Measurements from ENCODE around the gene FGD3. TPM values are rescaled to one million over a fixed set of nuclear protein-coding genes. Genes with fewer than 3 reads are reported as not detected.

Gene FGD3
- total and polyA plus RNA-seq, 10 donors: 30.7 to 99.1 (median 68.7) TPM

GRCh38 chr9:93008457-93008856, 61.1 kb downstream of the FGD3 start:
- Histone ChIP-seq H3K36me3 (peaks cover 0 to 100% (median 82%) of the 10 kb centered on the region in 6 donors), H3K27ac (no peak overlapping the region), H3K4me1 (peaks cover 0 to 29% (median 12%) of the 10 kb centered on the region in 6 donors), H3K27me3 (replicated peaks in 1 of 7) (no peaks in the 10 kb centered on the region), H3K9me3 (no peaks in the 10 kb centered on the region), H3K4me3 (no peak overlapping the region)
- no peak for TF ChIP-seq POLR2AphosphoS5 (IDR thresholded peaks at IDR 0.05)
- no peak for TF ChIP-seq CTCF (IDR thresholded peaks at IDR 0.05 in 8 of 11, conservative IDR thresholded peaks at IDR 0.05 in 3 of 11)
- no peak for TF ChIP-seq POLR2A (IDR thresholded peaks at IDR 0.05)
- DNase-seq: no peak
- 89 to 95% (median 93%) methylated on average over 8 of the region's 8 CpGs for WGBS, 5 donors
- intact Hi-C loops (cut with DNase I; ENCODE audit: low total_unique reads): loop anchor here (10.0 kb wide), 2 partner anchors 46 to 86 kb away; partner anchors contain the start of genes CARD19 and SUSD3

GRCh38 chr9:93009337-93010015, 62.2 kb downstream of the FGD3 start:
- TF ChIP-seq CTCF (IDR thresholded peaks at IDR 0.05 in 8 of 11, conservative IDR thresholded peaks at IDR 0.05 in 3 of 11): no peak
- TF ChIP-seq POLR2AphosphoS5 (IDR thresholded peaks at IDR 0.05): peak in 1 of 3 donors; percentile 56
- TF ChIP-seq POLR2A (IDR thresholded peaks at IDR 0.05): no peak
- Histone ChIP-seq H3K27me3 (replicated peaks in 1 of 7) (no peaks in the 10 kb centered on the region), H3K4me1 (peaks cover 0 to 18% (median 3%) of the 10 kb centered on the region in 6 donors), H3K27ac (no peak overlapping the region), H3K4me3 (no peak overlapping the region), H3K36me3 (peaks cover 0 to 100% (median 83%) of the 10 kb centered on the region in 6 donors), H3K9me3 (no peaks in the 10 kb centered on the region)
- 92 to 94% (median 93%) methylated on average over 18 to 21 of the region's 21 CpGs for WGBS, 5 donors
- DNase-seq: no peak
- intact Hi-C loops (cut with DNase I; ENCODE audit: low total_unique reads): loop anchor here (10.0 kb wide), 2 partner anchors 45 to 85 kb away; partner anchors contain the start of genes CARD19 and SUSD3

- Histone ChIP-seq H3K27me3 (replicated peaks in 1 of 7) (no peaks in the 10 kb centered on the region), H3K36me3 (peaks cover 0 to 100% (median 82%) of the 10 kb centered on the region in 6 donors), H3K4me1 (peaks cover 0 to 14% (median 0%) of the 10 kb centered on the region in 6 donors), H3K9me3 (no peaks in the 10 kb centered on the region), H3K4me3 (no peak overlapping the region), H3K27ac (no peak overlapping the region)
- DNase-seq: no peak
- TF ChIP-seq POLR2AphosphoS5 (IDR thresholded peaks at IDR 0.05) (peak in 1 of 3 donors; percentile 23), CTCF (IDR thresholded peaks at IDR 0.05 in 8 of 11, conservative IDR thresholded peaks at IDR 0.05 in 3 of 11) (no peak)
- intact Hi-C loops (cut with DNase I; ENCODE audit: low total_unique reads): no loop called here
- 69 to 81% (median 80%) methylated on average over 9 to 13 of the region's 13 CpGs for WGBS, 5 donors
Observed at GRCh38 chr9:93010056-93010455, 62.7 kb downstream of the FGD3 start.

GRCh38 chr9:93010704-93011103, 63.4 kb downstream of the FGD3 start:
- Histone ChIP-seq H3K4me1 (peaks cover 0 to 14% (median 0%) of the 10 kb centered on the region in 6 donors), H3K36me3 (peaks cover 0 to 100% (median 81%) of the 10 kb centered on the region in 6 donors), H3K4me3 (no peak overlapping the region), H3K27me3 (replicated peaks in 1 of 7) (no peaks in the 10 kb centered on the region), H3K9me3 (no peaks in the 10 kb centered on the region), H3K27ac (peak overlapping the region in 1 of 8 donors; percentile 3)
- no peak for TF ChIP-seq POLR2AphosphoS5 (IDR thresholded peaks at IDR 0.05)
- no peak for TF ChIP-seq CTCF (IDR thresholded peaks at IDR 0.05 in 8 of 11, conservative IDR thresholded peaks at IDR 0.05 in 3 of 11)
- no peak for TF ChIP-seq POLR2A (IDR thresholded peaks at IDR 0.05)
- intact Hi-C loops (cut with DNase I; ENCODE audit: low total_unique reads): no loop called here
- DNase-seq: no peak
- 67 to 80% (median 79%) methylated on average over 3 to 4 of the region's 4 CpGs for WGBS, 5 donors

All from spleen (tissue), 11 donors.